Measurements from ENCODE around the gene ESYT2.
A peak's percentile ranks its signal among the peaks of the same experiment; 100 is the strongest.

ESYT2 gene

DNA sequence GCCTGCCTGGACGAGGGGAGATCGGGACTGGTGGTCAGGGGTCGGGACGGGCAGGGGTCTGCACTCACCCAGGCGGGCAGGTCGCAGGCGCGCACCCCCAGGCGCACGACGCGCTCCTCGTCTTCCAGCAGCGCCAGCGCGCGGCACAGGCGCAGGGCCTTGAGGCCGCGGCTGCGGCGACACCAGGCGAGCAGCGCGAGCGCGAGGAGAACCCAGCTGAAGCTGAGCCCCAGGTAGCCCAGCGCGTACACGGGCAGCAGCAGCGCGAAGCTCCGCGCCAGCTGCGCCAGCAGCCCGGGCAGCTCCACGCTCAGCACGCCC lies 328 bp downstream of the ESYT2 start:
- no peak for TF ChIP-seq CTCF (conservative IDR thresholded peaks at IDR 0.05; ENCODE audit: low read length)
- peak; percentile 85 for DNase-seq (ENCODE audit: low read depth)
- peak overlapping the region; percentile 81 for H3K4me3 ChIP-seq (ENCODE audit: low read length)

GRCh38 chr7:158828133-158829020 lies 932 bp downstream of the ESYT2 start:
- H3K4me3 ChIP-seq (ENCODE audit: low read length) = peak overlapping the region; percentile 81
- no peak for TF ChIP-seq CTCF (conservative IDR thresholded peaks at IDR 0.05; ENCODE audit: low read length)
- DNase-seq (ENCODE audit: low read depth) = peak; percentile 28

DNA sequence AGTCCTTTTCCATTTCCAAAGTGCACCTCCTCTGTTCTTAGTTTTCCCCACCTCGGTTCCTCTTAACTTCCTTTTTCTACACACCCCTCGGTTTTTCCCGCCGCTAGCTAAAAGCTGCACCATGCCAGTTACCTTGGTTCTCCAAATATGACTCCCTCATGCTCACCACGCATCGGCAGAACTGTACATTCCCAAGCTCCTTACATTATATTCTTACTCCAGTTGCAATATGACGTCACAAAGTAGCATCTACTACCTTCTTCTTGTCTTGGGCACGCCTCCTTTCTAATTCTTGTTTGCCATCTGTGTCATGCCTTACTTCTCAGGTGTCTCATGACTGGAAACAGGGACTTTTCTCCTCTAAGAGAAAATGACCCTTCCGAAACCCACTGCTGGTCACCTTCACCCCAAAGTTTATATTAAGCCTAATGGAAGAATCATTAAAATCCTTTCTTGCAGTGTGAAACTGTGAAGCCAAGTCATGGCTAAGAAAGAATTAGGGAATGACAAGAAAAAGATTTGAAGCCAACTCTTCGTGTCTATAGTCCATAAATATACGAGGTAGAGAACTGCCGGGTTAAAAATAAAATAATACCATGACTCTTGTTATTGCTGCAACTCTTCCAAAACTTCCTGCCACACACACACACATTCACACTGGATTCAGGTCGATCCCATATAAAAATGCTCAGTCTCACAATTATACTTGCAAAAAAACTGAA lies 1.7 kb downstream of the ESYT2 start:
- DNase-seq (ENCODE audit: low read depth) = peak; percentile 41
- peak overlapping the region; percentile 81 for H3K4me3 ChIP-seq (ENCODE audit: low read length)
- no peak for TF ChIP-seq CTCF (conservative IDR thresholded peaks at IDR 0.05; ENCODE audit: low read length)

DNA sequence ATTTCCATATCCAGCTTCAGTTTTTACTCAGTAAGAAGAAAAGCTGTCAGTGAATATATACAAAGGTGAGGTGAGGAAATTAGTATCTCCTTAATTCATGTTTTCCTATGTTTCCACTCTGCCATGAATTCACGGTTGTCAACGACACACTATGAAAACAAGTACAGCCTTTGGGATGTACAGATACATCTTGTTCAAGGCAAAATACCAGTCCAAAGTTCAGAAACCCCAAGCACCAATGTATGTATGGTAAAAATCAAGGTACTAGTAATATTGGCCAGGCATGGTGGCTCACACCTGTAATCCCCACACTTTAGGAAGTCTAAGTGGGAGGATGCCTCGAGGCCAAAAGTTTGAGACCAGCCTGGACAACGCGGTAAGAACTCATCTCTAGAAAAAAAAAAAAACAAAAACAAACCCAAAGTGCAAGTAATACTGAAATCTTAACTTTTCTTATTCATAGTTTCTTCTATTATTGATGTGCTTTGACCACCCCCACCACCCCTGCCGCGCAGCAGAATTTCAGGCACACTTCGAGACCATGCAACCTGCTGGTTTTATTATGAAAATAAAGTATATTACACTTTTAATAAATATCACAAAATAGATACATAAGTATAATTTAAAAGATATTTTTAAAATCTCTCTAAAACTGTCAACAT lies 3.5 kb downstream of the ESYT2 start:
- DNase-seq (ENCODE audit: low read depth) = no peak

GRCh38 chr7:158824028-158824427 lies 5.3 kb downstream of the ESYT2 start:
- DNase-seq (ENCODE audit: low read depth) = no peak
- no peak overlapping the region for H3K4me3 ChIP-seq (ENCODE audit: low read length)
- TF ChIP-seq CTCF (conservative IDR thresholded peaks at IDR 0.05; ENCODE audit: low read length) = no peak

More for the DNA sequence above, 3.5 kb downstream of the ESYT2 start:
- no peak overlapping the region for H3K4me3 ChIP-seq (ENCODE audit: low read length)
- TF ChIP-seq CTCF (conservative IDR thresholded peaks at IDR 0.05; ENCODE audit: low read length) = no peak

DNA sequence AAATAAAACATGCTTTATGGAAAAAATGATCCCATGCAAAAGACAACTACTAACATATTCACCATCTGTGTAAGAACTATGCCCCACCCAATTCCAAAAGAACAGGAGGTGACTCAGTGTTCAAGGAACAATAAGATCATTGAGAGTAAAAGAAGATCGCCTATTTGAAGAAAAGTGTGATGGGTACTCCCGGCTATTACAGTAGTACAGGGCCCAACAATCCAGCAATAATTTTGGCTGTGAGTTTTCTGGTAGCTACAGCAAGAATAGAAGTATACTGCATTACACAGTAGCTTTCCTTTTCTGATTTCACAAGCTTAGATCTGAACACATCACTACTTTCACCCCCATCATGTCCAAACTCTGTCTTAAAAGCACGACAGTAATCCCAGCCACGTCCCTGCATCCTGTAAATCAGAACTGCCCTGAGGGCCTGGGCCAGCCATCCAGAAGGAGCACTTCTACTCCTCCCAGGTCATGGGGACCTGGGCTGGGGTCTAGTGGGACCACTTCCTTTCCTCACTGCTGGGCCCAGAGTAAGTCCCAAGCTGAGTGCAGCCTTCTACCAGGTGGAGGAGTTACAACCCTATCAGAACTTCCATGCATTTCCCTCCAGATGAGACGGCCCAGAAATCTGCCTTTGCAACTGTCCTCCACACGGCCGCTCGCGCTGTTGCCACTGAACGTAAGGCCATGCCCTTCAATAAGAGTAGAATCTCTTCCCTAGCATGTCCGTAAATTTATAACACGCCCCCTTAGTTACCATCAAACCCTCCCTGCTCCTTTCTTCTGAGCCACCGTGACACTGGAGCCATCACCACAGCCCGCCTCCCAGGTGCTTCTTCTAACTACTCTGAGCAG lies 7.9 kb downstream of the ESYT2 start:
- TF ChIP-seq CTCF (conservative IDR thresholded peaks at IDR 0.05; ENCODE audit: low read length) = no peak
- peak; percentile 79 for DNase-seq (ENCODE audit: low read depth)
- peak overlapping the region; percentile 23 for H3K4me3 ChIP-seq (ENCODE audit: low read length)
